Stimulated activated naive CD8-positive, alpha-beta T cell treated with anti-CD3 and anti-CD28 coated beads, Interleukin-15, Interleukin-2, amounts not matched to agents 100 U/mL and 50 U/mL, for 24 hours (primary cell): ENCODE measurements around the gene MADD.

Source experiments
- ATAC-seq: fragments of 150-1000 bp; cut with Tn5 transposase; one replicate; pipeline ENCODE4 v1.10.0; 2021
- DNase-seq: peaks from one replicate; pipeline ENCODE4 v3.0.0; 2021

The MADD gene

DNA sequence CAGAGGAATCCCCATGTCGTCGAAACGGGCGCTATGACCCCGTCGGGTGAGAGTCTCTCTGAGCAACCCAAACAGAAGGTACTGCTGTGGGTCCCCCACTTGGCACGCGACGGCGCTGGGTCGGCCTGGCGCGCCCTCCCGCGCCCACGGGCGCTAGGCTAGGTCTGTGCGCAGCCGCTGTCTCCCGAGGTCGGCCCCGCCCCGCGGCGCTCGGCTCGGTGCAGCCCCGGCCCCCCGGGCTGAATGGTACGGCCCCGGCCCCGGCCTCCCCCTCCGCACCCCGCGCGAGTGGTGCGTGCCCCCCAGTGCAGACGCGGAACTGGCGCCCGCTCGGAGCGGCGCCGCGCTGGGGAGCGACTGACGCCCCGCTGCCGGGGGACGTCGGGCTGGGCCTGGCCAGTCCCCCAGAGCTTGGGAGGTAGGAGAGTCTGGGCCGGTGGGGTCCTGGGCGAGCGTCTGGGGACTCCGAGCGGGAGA, at the start of gene MADD:
Gene MADD, plus strand, starts transcription at position 305 of the 477 bp plus-strand sequence.
- ATAC-seq, result peak; percentile 88
- DNase-seq, result peak; percentile 93

DNA sequence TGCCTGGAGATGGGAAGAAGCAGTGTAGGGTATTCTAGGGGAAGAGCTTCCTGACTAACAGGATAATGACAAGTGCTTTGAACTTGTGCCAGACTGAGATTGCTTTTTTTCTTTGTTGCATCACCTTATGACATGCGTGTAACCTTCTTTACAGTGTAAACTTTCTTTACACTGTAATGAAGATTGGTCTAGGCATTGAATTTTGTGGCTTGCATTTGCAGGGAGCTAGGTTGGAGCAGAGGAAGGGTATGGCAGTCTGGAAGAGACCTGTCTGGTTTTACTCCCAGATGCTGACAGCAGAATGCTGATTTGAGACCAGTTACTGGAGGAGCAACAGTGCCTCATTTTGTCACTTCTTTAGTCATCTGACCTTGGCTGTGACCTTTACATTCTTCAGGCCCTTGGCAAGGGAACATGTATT, 49.5 kb upstream of the MADD start:
- DNase-seq (no peak), ATAC-seq (no peak)

DNA sequence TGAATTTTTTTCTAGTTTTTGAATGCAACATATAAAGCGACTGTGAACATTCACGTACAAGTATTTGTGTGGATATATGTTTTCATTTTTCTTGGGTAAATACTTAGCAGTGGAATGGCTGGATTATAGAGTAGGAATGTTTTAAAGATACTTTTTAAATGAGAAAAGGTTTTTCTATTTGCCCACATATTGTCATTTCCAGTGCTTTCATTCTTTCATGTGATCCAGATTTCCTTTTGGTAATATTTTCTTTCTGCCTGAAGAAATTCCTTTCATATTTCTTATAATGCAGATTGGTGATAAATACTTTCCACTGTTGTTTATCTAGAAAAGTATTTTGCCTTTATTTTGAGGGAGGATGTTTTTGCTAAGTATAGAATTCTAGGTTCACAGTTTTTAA, 47.2 kb upstream of the MADD start:
- DNase-seq (no peak), ATAC-seq (no peak)

DNA sequence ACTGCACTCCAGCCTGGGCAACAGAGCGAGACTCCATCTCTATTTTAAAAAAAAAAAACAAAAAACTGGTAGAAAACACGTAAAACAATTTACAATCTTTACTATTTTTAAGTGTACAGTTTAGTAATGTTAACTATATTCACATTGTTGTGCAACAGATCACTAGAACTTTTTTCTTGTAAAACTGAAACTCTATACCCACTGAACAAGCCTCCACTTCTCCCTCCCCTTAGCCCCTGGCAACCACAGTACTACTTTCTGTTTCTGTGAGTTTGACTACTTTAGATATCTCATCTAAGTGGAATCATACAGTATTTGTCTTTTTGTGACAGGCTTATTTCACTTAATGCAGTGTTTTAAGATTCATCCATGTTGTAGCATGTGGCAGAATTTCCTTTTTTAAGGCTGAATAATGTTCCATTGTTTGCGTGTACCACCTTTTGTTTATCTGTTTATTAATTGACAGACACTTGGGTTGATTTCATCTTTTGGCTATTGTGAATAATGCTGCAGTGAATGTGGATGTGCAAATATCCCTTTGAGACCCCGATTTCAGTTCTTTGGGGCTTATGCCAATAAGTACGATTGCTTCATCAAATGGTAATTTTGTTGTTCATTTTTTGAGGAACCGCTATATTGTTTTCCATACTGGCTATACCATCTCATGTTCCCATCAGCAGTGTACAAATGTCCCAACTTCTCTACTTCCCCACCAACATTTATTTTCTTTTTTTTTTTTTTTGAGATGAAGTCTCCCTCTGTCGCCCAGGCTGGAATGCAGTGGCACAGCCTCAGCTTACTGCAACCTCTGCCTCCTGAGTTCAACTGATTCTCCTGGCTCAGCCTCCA, 44.2 kb upstream of the MADD start:
- ATAC-seq (peak; percentile 95), DNase-seq (no peak)

DNA sequence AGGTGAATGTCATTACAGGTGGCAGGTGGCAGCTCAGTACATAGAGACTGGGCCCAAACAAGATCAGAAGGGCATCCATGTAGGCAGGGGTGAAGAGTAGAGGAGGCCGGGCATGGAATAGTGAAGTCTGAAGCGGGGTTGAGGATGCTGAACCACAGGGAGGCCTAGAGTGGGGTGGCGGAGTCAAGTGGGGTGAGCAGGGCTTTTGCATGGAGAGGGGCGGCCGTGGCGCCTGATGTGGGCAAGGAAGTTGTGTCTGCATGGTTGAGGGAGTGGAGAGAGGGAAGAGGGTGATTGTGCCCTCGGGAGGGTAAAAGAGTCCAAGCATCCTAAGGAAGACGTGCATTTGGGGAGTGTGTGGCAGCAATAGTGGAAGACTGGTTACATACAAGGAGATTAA, 40.8 kb upstream of the MADD start:
- DNase-seq (no peak), ATAC-seq (no peak)

DNA sequence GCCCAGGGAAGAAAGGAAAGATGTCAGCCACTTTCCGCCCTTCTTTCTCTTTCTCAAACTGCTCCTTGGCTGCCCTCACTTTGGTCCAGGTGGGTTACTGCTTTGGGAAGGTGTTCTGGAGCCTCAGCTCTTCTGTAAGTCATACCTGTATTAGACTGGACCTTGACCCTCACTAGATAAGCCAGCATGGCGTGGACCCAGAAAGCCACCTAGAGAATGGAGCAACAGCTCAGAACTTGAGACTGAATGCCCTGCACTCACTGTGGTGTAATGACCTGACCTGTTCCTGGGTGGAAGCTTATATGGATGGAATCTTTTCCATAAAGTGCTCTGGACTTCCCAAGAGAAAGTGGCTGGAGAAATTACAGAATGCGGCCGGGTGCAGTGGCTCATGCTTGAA, 36.9 kb upstream of the MADD start:
- ATAC-seq (no peak), DNase-seq (no peak)

DNA sequence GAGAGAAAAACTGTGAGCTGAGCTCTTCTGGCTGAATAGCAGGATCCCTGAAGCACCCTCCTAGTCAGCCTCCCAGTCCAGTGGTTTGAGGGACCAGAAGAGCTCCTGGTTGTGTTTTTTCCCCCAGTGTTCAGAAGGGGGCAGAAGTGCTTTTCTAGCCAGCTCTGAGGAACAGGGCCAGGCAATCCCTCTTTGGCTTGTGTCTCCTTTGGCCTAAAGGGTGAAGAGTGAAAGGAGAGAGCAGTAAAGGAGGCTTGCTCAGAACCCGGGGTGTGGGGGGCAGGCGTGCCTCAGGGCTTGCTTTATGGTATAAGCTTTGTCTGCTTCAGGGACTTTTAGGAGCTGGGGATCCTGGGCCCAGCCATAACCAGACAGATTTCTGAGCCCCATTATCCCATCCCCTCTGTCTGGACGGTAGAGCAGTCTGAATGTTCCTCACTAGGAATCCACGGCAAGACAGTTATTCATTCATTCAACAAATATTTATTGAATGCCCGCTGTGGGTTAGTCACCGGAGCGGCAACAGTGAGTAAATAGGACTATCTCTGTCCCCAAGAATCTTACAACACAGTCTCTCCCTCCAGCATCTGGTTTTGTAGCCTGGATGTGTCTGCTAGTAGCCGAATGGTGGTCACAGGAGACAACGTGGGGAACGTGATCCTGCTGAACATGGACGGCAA, 35.8 kb upstream of the MADD start:
- no peak for ATAC-seq
- no peak for DNase-seq

DNA sequence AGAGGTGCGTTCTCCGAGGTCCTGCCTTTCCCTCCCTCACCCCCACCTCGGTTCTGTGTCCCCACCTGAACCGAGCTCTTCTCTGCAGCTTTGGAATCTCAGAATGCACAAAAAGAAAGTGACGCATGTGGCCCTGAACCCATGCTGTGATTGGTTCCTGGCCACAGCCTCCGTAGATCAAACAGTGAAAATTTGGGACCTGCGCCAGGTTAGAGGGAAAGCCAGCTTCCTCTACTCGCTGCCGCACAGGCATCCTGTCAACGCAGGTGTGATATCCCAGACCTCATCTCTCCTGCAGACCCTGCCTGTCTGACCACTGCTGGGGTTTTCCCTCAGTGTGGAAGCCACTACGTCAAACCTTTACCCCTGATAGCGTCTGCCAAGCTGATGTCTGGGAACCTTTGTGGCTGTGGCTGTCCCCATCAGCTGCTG, 35.2 kb upstream of the MADD start:
- DNase-seq (peak; percentile 41), ATAC-seq (peak; percentile 73)

DNA sequence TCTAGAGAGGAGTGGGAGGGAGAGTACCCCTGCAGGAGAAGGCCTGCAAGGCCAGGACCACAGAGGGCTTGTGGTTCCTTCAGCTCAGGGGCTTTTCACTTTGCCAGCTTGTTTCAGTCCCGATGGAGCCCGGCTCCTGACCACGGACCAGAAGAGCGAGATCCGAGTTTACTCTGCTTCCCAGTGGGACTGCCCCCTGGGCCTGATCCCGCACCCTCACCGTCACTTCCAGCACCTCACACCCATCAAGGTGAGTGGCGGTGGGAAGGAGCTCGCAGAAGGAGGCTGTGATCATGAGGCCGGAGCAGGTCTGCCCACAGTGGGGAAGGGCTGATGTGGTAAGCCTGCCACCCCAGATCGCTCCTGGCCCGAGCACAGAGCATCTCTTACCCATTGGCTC, 34.8 kb upstream of the MADD start:
- DNase-seq, result no peak
- peak; percentile 4 for ATAC-seq

DNA sequence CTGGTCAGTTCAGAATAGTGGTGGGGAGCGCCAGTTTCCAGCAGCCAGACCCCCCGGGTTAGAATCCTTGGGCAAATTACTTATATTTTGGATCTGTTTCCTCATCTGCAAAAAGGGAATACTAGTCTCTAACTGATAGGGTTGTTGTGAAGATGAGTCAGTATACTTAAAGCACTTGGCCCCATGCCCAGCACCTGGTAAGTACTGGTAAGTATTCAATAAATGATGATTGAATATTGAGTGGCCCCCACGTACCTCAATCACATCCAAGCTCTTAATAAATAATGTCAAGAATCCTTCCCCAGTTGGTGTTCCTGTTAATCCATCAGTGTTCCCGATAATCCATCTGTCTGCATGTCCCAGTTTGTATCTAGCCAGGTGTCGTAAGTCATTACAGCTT, 33.5 kb upstream of the MADD start:
- ATAC-seq (no peak), DNase-seq (no peak)

DNA sequence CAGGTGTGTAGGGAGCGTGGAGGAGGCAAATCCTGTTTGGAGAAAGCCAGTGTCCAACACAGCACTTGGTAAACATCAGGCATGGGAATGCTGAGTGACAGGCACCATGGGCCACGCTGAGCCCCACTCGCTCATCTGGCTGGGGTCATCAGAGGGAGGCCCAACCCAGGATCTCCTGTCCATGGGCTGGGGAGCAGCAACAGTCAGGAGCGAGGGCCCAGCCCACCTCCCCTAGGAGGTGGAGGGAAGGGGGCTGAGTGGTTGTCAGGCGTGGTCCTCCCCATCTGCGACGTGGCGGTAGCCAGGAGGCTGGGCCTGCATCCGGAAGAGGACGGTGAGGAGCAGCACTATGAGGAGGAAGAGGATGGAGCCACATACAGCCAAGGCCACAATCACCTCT, 30.1 kb upstream of the MADD start:
- no peak for DNase-seq
- ATAC-seq, result no peak

DNA sequence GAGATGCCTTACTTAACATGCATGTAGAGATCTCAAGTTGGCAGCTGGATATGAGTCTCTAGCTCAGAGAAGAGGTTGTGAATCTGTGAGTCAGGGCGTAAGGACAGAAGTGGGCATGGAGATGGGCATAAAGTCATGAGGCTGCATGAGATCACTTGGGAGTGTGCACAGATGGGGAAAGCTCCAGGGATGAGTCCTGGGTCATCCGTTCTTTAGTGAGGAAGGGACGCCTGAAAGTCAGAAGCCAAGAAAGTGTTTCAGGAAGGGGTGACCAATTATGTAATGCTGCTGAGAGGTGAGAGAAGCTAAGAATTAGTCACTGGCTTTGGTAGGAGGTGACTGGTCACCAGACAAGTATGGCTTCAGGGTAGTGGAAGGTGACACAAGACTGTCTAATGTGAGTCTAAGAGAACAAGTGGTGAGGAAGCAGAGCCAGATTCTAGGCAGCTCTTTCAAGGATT, 28.1 kb upstream of the MADD start:
- ATAC-seq, result peak; percentile 34

DNA sequence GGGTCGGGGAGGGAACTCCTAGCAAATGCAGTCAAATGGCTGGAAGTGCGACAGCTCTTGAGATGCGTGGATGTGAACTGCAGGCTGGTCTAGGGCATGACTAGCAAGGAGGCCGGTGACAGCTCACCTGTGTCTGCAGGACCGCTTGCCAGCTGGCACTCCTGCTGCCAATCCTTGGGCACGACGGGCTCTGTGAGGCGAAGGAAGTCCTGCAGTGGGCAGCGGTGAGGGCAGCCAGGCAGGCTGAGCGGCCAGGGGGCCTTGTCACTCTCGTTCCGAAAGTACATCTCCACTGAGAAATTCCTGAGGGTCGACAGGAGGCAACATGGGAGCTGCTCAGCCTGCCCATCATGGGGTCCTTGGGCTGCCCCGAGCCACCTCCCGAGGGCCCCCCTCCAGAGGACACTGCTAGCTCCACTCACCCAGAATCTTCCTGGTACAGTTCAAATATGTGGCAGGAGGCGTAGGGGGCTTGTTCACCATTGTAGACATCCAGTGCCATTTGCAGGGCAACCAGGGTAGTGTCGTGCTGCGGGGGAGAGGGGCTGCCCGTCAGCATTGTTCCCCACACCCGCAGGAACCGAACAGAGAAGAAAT, 27.2 kb upstream of the MADD start:
- ATAC-seq, result no peak
- no peak for DNase-seq

More for the DNA sequence above, 28.1 kb upstream of the MADD start:
- DNase-seq, result no peak

DNA sequence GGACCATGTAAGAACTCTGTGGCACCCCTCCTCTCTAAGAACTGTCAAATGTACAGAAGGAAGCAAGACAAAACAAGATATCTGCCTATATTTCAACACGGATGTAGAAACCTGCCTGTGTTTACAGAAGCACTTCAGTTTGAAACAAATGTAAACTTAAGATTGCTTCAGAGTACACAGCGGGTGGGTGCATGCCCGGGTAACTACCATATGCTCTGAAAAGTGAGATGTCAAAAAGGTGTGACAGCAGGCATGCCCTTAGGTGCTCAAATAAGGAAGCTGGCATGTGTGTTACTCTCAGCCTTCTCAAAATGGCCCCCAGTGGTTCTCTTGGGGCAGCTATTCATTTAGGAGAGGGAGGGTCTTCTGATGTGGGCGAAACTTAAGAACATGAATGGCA, 26.5 kb upstream of the MADD start:
- no peak for DNase-seq
- ATAC-seq, result no peak

DNA sequence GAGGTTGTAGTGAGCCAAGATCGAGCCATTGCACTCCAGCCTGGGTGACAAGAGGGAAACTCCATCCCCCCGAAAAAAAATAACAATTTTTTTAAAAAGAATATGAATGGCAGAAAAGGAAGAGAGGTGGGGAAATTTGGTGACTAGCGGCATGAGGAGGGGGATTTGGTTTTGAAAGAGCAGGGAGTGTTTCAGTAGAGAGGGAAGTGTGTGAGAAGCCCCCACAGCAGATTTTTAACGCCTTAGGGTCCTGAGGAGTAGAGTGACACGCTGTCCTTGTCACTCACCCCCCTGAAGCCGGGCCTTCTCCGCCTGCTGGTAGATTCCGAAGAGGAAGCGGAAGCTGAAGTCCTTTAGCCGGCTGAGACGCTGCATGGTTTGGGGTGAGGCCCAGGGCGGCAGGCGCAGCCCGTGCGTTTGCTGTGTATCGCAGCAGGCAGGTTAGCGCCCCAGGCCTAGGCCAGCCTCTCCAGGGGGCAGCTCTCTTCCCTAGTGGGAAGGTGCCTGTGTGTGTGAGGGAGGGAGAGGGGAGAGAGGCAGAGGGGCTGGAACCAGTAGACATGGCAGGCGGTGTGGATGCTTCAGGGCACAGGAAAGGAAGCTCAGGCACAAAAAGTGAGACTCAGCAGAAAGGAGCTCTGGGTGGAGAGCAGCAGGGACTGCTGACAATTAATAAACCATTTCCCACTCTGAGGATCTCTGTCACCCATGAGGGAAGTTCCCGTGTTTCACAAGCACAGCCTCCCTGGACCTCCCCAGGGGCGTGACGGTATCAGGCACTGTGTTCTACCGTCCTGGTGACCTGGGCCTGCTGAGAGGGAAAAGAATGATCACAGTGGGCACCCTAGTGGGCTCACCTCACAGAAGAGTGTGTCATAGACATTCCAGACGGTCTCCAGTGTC, 25.2 kb upstream of the MADD start:
- no peak for DNase-seq
- no peak for ATAC-seq

DNA sequence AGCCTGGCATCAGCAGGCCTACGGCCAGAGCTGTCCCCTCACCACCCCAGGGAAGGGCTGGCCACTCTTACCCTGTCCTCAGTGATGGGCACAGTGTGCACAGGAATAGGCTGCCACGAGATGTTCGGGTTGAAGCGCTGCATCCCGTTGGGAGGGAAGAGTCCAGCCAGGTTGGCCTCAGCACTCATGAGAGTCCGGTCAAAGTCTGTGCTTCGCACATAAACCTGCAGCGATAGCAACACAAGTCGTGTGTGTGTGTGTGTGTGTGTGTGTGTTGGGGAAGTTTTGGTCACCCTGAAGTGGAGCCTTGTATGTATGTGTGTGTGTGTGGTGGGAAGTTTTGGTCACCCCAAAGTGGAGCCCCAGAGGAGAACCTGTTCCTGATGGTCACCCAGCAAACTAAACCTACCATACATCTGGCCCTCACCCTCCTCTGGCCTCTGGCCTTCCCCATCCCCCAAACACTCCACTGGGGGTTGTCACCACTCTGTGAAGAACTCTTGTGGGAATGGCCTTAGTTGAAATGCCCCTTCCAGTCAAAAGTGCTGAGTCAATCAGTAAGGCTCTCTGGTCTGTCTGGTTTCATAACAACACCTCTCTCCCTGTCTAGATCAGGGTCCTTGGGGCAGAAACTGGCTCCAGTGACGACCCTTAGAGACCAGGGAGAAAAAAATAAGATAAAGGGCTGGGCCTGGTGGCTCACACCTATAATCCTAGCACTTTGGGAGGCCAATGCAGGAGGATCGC, 24.1 kb upstream of the MADD start:
- ATAC-seq, result no peak
- no peak for DNase-seq

DNA sequence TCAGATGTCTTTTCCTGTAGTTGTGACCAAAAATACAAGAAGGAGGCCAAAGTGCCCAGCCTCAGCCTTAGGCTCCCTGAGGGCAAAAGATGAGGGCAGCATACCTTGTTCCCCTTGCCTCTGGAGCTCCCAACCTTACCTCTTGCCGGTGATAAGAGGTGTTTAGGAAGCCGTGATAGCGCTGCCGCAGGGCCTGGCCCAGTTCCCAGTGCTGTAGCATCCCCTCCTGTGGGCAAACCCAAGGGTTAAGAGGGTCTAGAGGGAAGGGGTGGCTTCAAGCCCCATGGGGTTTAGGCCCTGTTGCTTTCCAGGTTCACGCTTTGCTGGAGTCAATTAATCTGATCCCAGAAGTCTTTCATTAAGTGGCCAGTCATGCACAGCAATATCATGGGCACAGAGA, 22.4 kb upstream of the MADD start:
- DNase-seq (no peak), ATAC-seq (no peak)

DNA sequence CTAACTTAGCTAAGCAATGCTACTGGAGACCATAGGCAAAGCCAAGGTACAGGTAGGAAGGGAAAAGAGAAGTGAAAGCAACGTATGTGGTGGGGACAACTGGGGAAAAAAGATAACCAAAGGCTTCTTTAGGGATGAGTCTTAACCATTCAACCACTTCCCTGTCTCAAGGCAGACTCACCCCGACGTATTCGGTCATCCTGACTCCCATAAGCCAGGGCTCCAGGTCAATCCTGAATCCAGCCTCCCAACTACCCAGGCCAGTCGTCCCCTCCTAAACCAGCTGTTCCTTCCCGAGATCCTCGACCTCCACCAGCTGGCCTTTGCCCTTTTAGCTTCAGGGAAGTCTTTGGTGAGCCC, 21.6 kb upstream of the MADD start:
- ATAC-seq, result peak; percentile 15

DNA sequence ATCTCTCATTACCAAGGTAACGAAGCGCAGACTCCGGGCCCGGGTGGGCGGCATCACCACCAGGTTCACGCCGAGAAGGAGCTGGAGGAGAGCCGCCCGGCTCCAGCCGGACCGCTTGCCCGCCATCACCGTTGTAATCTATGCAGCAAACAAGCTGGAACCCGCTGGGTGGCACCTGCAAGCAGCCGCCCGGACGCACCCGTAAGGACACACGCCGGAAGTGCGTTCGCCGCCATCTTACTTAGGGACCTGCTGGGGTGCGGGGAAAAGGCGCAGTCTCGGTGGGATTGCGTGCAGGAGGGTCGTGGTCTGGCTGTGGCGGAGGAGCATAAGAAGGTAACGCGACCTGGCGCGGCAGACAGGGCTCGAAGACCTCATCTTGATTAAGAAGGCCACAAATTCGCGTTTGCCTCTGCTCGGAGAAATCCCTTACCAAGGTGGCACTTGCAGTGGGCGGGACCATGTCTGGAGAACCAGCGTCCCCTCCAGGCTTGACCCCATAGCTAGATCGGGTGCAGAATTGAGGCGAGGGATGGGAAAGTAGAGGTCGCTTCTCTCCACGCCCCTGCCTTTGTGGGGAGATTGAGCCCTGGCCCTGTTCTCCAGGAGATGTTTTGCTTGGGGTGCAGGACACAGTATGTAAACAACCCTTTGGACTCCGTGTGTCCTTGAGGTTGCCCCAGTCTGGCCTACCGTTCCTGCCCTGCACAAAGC, 21.1 kb upstream of the MADD start, which contains the start of gene ACP2:
Gene ACP2, minus strand, starts transcription at position 151 of the 714 bp plus-strand sequence. Its CDS starts 25 bp downstream, at position 126.
- peak; percentile 97 for ATAC-seq
- peak; percentile 89 for DNase-seq

More for the DNA sequence above, 21.6 kb upstream of the MADD start:
- DNase-seq, result no peak

DNA sequence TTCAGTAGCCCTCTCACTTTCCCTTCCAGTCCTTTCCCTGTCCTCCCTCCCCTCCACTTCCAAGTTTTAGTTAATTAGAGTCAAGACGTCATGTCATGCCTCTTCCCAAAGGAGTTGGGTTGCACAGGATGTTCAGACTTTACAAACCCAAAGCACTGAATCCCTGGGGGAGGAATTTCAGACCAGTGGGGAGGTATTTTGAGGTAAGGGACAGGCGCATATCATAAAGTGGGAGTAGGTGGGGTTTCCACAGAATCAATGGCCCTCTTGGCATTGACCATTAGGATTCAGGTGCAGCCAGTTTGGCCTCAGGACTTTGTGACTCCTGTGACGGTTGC, 20.6 kb upstream of the MADD start:
- DNase-seq (no peak), ATAC-seq (no peak)

DNA sequence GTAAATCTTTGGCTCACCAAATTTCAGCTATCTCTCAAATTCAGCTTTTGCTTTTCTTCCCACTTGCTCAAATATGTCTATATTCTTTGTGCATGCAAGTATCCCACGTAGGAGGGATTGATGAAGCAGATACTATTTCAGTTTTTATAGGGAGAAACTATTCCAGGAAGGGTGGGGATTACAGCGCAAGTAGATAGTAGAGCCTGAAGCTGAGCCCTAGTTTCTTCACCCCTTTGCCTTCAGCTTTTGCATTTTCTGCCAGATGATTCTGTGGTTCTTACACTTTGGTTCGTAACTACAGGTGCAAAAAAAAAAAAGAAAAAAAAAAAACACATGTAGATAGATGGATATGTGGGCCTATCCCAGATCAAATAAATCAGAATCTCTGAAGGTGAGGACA, 18.2 kb upstream of the MADD start:
- DNase-seq, result no peak
- ATAC-seq, result no peak
